GM19238 (cell line): ENCODE data around the gene NAA35.
"Not testable (repeated sequence)": the region's sequence is repeated elsewhere in the genome, so short reads cannot be mapped to it uniquely, and the experiment has no call there.

Experiments
- DNase-seq: peaks from one replicate; pipeline ENCODE4 v3.0.0; 2011; ENCODE audit warnings: low spot score; ENCODE audit not compliant: insufficient read length

The NAA35 gene

GRCh38 chr9:85943757-85944430 is 2.9 kb downstream of the NAA35 start:
- no peak for DNase-seq

- DNase-seq: no peak
Observed at GRCh38 chr9:85944672-85945071, 3.7 kb downstream of the NAA35 start.

GRCh38 chr9:85949586-85950335 is 8.8 kb downstream of the NAA35 start:
- DNase-seq: no peak

- DNase-seq: no peak
Observed at GRCh38 chr9:85959955-85960354, 19.0 kb downstream of the NAA35 start.

GRCh38 chr9:85960688-85961093 is 19.7 kb downstream of the NAA35 start:
- no peak for DNase-seq

GRCh38 chr9:85964526-85964925 is 23.6 kb downstream of the NAA35 start:
- DNase-seq: no peak

GRCh38 chr9:85964949-85965348 is 24.0 kb downstream of the NAA35 start:
- no peak for DNase-seq

- no peak for DNase-seq
Observed at GRCh38 chr9:85969727-85970126, 28.8 kb downstream of the NAA35 start.

GRCh38 chr9:85971731-85972130 is 30.8 kb downstream of the NAA35 start:
- DNase-seq: no peak

GRCh38 chr9:85973238-85973637 is 32.3 kb downstream of the NAA35 start:
- no peak for DNase-seq

GRCh38 chr9:85974055-85974547 is 33.2 kb downstream of the NAA35 start:
- not testable (repeated sequence) for DNase-seq

- DNase-seq: no peak
Observed at GRCh38 chr9:85978496-85978895, 37.5 kb downstream of the NAA35 start.

GRCh38 chr9:85981369-85981768 is 40.4 kb downstream of the NAA35 start:
- DNase-seq: no peak

- DNase-seq: no peak
Observed at GRCh38 chr9:85984457-85984856, 43.5 kb downstream of the NAA35 start.

- no peak for DNase-seq
Observed at GRCh38 chr9:85987236-85987635, 46.3 kb downstream of the NAA35 start.

GRCh38 chr9:85994191-85994590 is 53.2 kb downstream of the NAA35 start:
- no peak for DNase-seq

- no peak for DNase-seq
Observed at GRCh38 chr9:85995097-85995496, 54.2 kb downstream of the NAA35 start.

GRCh38 chr9:85995599-85995998 is 54.7 kb downstream of the NAA35 start:
- DNase-seq: no peak

GRCh38 chr9:86005253-86005775 is 64.4 kb downstream of the NAA35 start:
- no peak for DNase-seq

GRCh38 chr9:86009133-86009532 is 68.2 kb downstream of the NAA35 start:
- no peak for DNase-seq

- DNase-seq: no peak
Observed at GRCh38 chr9:86020731-86021130, 79.8 kb downstream of the NAA35 start.

GRCh38 chr9:86021166-86021565 is 80.2 kb downstream of the NAA35 start:
- DNase-seq: no peak
